HEK293T (cell line): ENCODE results near the gene KCNMA1.

Experiments
- CTCF ChIA-PET: fragments of 350-600 bp; formaldehyde crosslinking; extraction: SDS; loops from one replicate; lab custom pipeline; 2021; ENCODE audit warnings: antibody characterized with exemption, inconsistent platforms; lab: Yijun Ruan, JAX
- POLR2A ChIA-PET: fragments of 350-600 bp; formaldehyde crosslinking; extraction: SDS; loops from one replicate; lab custom pipeline; 2020; ENCODE audit warnings: antibody characterized with exemption, inconsistent platforms; lab: Yijun Ruan, JAX
- DNase-seq: peaks from one replicate; pipeline ENCODE4 v3.0.0; 2012; ENCODE audit warnings: mixed read lengths; ENCODE audit errors: extremely low spot score
- ARNT ChIP-seq: fragments of 450-650 bp; IDR thresholded peaks from 2 replicates; pipeline ENCODE4 v1.6.1; 2017; ENCODE audit warnings: mild to moderate bottlenecking
- BHLHE40 ChIP-seq: fragments of 450-650 bp; IDR thresholded peaks from 2 replicates; pipeline ENCODE4 v1.6.1; 2016; ENCODE audit warnings: mild to moderate bottlenecking, moderate library complexity, borderline replicate concordance
- CTBP1 ChIP-seq: fragments of 450-650 bp; IDR thresholded peaks from 2 replicates; pipeline ENCODE4 v1.6.1; 2016; ENCODE audit warnings: borderline replicate concordance
- ELF4 ChIP-seq: fragments of 450-650 bp; IDR thresholded peaks from 2 replicates; pipeline ENCODE4 v1.6.1; 2017; ENCODE audit warnings: antibody characterized with exemption
- FOXA1 ChIP-seq: fragments of 450-650 bp; IDR thresholded peaks from 2 replicates; pipeline ENCODE4 v1.6.1; 2016; ENCODE audit warnings: mild to moderate bottlenecking
- FOXK2 ChIP-seq: fragments of 450-650 bp; IDR thresholded peaks from 2 replicates; pipeline ENCODE4 v1.6.1; 2016; ENCODE audit warnings: mild to moderate bottlenecking
- FOXM1 ChIP-seq: fragments of 450-650 bp; IDR thresholded peaks from 2 replicates; pipeline ENCODE4 v1.6.1; 2017; ENCODE audit warnings: mild to moderate bottlenecking, borderline replicate concordance
- HDGF ChIP-seq: fragments of 450-650 bp; IDR thresholded peaks from 2 replicates; pipeline ENCODE4 v1.6.1; 2017; ENCODE audit warnings: antibody characterized with exemption, borderline replicate concordance
- L3MBTL2 ChIP-seq: fragments of 450-650 bp; conservative IDR thresholded peaks from 2 replicates; pipeline ENCODE4 v1.6.1; 2016; ENCODE audit warnings: mild to moderate bottlenecking
- LEF1 ChIP-seq: fragments of 450-650 bp; IDR thresholded peaks from 2 replicates; pipeline ENCODE4 v1.6.1; 2017; ENCODE audit warnings: mild to moderate bottlenecking, borderline replicate concordance
- NFRKB ChIP-seq: fragments of 450-650 bp; IDR thresholded peaks from 2 replicates; pipeline ENCODE4 v1.6.1; 2016; ENCODE audit warnings: mild to moderate bottlenecking, moderate library complexity
- PKNOX1 ChIP-seq: fragments of 450-650 bp; IDR thresholded peaks from 2 replicates; pipeline ENCODE4 v1.6.1; 2016
- SP1 ChIP-seq: fragments of 450-650 bp; IDR thresholded peaks from 2 replicates; pipeline ENCODE4 v1.6.1; 2017
- SUZ12 ChIP-seq: fragments of 450-650 bp; IDR thresholded peaks from 2 replicates; pipeline ENCODE4 v1.6.1; 2016; ENCODE audit warnings: mild to moderate bottlenecking
- TARDBP ChIP-seq: fragments of 450-650 bp; IDR thresholded peaks from 2 replicates; pipeline ENCODE4 v1.6.1; 2016
- ZNF384 ChIP-seq: fragments of 450-650 bp; IDR thresholded peaks from 2 replicates; pipeline ENCODE4 v1.6.1; 2016

KCNMA1 gene

GRCh38 chr10:77619964-77620703, 17.5 kb downstream of the KCNMA1 start:
- no peak for TF ChIP-seq SUZ12
- TF ChIP-seq FOXM1, result no peak
- no peak for TF ChIP-seq FOXK2
- TF ChIP-seq BHLHE40, result no peak
- TF ChIP-seq ZNF384, result no peak
- TF ChIP-seq NFRKB, result no peak
- no peak for TF ChIP-seq FOXA1
- no peak for TF ChIP-seq L3MBTL2
- no peak for TF ChIP-seq ELF4
- no peak for TF ChIP-seq PKNOX1
- TF ChIP-seq TARDBP, result no peak
- TF ChIP-seq SP1, result no peak
- no peak for TF ChIP-seq CTBP1
- TF ChIP-seq HDGF, result no peak
- no peak for TF ChIP-seq ARNT
- TF ChIP-seq LEF1, result no peak
- ChIA-PET CTCF (no interaction called here), POLR2A (no interaction called here)
- DNase-seq, result no peak

GRCh38 chr10:77618117-77618516, 19.5 kb downstream of the KCNMA1 start:
- DNase-seq, result no peak
- CTCF ChIA-PET, result no interaction called here
- POLR2A ChIA-PET, result no interaction called here

GRCh38 chr10:77616766-77617165, 20.8 kb downstream of the KCNMA1 start:
- no peak for TF ChIP-seq CTBP1
- TF ChIP-seq ELF4, result no peak
- ChIA-PET CTCF (no interaction called here), POLR2A (no interaction called here)
- no peak for DNase-seq

More at GRCh38 chr10:77618117-77618516, 19.5 kb downstream of the KCNMA1 start:
- TF ChIP-seq L3MBTL2 (no peak), ELF4 (no peak), FOXA1 (no peak), TARDBP (no peak), LEF1 (no peak), ARNT (no peak), FOXM1 (no peak), SUZ12 (no peak), ZNF384 (no peak), CTBP1 (no peak), FOXK2 (no peak), SP1 (no peak), PKNOX1 (no peak), NFRKB (no peak), BHLHE40 (no peak), HDGF (no peak)

- CTCF ChIA-PET, result no interaction called here
- POLR2A ChIA-PET, result no interaction called here
- no peak for TF ChIP-seq TARDBP
- no peak for TF ChIP-seq L3MBTL2
- no peak for TF ChIP-seq HDGF
- no peak for TF ChIP-seq PKNOX1
- TF ChIP-seq SP1, result no peak
- no peak for TF ChIP-seq ELF4
- TF ChIP-seq CTBP1, result no peak
- DNase-seq, result no peak
Measured at GRCh38 chr10:77614778-77615625, 22.6 kb downstream of the KCNMA1 start.

- ChIA-PET CTCF (no interaction called here), POLR2A (interaction anchor here (1.2 kb wide), 1 partner anchor 13 kb away, joined by 3 read pairs; no protein-coding TSS in a partner anchor)
- no peak for DNase-seq
Measured at GRCh38 chr10:77613476-77614130, 24.0 kb downstream of the KCNMA1 start.

More at GRCh38 chr10:77613476-77614130, 24.0 kb downstream of the KCNMA1 start:
- TF ChIP-seq TARDBP, result no peak
- TF ChIP-seq LEF1, result no peak
- TF ChIP-seq SP1, result no peak
- no peak for TF ChIP-seq L3MBTL2
- no peak for TF ChIP-seq FOXK2
- TF ChIP-seq CTBP1, result no peak
- no peak for TF ChIP-seq ELF4
- TF ChIP-seq NFRKB, result no peak
- TF ChIP-seq ZNF384, result no peak
- TF ChIP-seq PKNOX1, result no peak
- TF ChIP-seq HDGF, result no peak
- no peak for TF ChIP-seq FOXA1
- TF ChIP-seq SUZ12, result no peak
- TF ChIP-seq FOXM1, result no peak
- no peak for TF ChIP-seq ARNT
- no peak for TF ChIP-seq BHLHE40
